GM18861 (cell line): ENCODE data around the gene THSD7B.
"Not testable (repeated sequence)": the region's sequence is repeated elsewhere in the genome, so short reads cannot be mapped to it uniquely, and the experiment has no call there.

Source experiments
- ATAC-seq: cut with Tn5 transposase; IDR thresholded peaks from one replicate; pipeline ENCODE4 v1.9.1; 2021; ENCODE audit not compliant: unreplicated experiment

Gene THSD7B

DNA sequence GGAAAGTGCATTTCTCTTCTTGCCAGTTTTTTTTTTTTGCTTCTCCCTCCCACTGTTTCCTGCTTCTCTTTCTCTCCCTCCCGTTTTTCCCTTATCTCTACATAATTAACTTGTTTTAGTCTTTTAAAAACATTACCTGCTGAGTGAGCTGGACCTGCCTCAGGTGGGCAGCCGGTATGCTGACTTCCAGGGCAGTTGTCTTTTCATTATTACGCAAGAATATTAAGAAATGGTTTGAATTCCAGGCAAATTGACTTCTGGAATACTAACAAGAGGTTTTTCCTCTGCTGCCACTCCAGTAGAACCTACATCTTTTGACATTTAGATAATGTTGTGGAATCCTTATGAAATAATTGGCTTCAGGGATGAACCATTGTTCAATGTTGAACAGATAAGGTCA is 161.8 kb downstream of the THSD7B start:
- no peak for ATAC-seq

DNA sequence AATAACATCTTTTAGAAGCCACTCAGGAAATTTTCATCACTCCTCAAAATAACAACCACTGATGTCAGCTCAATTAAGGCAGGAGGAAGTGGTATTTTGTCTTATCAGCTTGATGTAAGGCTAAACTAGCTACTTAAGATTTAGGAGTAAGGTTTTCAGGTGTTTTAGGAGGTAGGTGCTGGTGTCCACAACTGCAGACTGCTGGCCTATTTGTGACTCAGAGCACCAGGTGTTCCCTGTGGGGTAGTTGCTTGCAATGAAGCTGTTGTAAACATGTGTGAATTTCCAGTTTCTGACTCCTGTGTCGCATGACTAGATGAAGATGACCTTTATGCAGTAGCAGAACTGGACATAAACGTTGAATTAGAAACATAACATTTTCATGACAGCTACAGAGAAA is 164.2 kb downstream of the THSD7B start:
- no peak for ATAC-seq

DNA sequence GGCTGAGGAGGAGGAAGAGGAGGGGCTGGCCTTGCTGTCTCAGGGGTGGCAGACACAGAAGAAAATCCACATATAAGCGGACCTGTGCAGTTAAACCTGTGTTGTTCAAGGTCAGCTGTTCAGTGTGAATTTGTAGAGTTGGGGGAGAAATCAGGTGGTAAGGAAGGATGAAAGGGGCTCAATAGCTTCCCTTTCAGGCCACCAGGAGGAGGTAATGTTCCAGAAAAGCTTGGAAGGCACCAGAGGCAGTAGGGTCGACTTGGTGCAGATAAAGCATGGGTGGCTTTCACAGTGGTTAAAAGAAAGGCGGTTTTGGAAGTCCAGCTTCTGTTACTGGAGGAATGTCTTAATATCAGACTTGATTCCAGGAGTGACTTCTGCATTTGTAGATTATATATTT is 167.4 kb downstream of the THSD7B start:
- ATAC-seq, result no peak

DNA sequence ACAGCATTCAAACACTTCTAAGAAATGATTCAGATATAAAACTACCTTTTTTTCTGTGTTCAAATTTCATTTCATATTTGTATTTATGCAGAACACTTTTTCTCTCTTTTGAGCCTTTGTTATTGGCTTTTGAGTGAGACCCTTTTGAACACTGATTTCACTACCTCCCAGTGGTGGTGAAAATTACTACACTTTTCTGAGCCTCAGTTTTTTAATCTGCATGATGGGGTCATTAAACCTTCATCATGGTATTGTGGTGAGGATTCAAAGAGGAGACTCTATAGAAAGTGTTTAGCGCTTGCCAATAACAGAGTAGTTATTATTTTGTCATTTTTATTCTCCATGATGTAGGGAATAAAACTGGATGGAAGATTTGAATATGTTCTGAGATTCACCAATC is 169.8 kb downstream of the THSD7B start:
- no peak for ATAC-seq

DNA sequence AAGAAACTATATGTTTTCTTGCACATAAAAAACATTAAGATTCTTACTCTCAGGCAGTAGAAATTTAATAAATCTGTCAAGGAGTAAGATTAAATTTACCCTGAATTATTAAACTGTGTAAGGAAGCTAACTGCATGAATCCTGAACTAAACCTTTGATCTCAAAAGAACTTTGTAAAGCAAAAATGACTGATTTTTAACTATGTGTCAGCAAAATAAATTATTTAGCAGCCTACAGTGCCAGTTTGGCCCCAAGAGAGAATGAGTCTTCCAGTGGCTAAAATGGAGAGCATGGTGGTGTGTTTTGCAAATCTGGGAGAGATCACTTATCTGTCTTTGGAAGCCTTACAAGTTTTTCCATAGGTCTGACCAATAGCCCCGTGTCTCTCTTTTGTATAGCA is 190.7 kb downstream of the THSD7B start:
- ATAC-seq, result no peak

DNA sequence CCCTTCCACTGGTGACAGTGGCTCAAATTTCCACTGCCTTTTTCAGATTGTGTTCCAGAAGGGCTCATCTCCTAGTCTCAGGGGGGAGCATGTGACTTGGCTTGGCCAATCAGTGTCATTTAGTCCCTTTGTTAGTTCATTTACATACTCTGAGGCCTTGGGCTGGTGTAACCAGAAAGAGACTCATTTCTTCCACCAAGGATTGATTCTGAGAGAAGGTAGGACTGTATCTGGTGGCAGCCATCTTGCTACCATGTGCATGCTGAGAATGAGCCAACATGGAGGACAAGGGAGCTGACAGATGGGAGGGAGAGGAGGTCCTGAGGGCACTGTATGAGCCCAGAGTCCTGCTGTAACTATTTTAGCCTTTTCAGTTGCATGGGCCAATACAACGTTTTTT is 191.7 kb downstream of the THSD7B start:
- no peak for ATAC-seq

DNA sequence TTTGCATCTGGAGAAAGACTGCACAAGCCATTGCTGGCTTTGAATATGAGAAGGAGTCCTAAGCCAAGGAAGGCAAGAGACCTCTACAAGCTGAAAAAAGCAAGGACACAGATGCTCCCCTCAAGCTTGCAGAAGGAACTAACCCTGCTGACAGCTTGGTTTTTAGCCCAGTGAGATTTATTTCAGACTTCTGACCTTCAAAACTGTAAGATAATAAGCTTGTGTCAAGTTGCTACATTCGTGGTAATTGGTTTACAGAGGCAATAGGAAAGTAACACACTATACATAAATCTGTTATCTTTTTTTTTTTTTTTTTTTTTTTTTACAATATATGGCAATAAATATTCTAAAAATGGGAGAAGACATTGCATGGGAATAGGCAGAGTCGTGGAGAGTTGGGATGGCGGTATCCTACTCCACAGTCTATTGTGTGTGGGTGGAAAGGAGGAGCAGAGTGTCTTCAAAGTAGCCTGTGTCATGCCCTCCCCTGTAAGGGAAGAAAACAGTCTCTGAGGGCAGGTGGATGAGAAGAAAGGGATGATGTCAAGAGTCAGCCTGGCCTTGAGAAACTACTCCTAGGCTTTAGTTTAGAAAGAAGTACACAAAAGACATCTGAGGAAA is 196.9 kb downstream of the THSD7B start:
- no peak for ATAC-seq

DNA sequence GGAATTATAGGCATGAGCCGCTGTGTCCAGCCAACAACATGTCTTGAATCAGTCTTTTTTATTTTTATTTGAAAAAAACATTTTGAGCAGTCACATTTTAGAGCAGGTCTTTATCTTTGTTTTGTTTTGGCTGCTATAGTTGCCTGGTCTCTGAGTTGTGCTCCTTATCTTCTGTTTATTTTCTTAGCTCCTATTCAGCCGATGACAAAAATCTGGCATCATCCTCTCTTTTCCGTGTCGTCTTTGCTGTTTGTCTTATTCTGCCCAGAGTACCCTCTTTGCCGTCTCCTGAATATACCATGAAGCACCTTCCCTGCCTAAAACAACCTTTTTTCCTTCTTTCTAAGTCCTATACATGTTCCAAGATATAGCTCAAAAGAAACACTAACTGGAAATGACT is 201.1 kb downstream of the THSD7B start:
- ATAC-seq, result no peak

DNA sequence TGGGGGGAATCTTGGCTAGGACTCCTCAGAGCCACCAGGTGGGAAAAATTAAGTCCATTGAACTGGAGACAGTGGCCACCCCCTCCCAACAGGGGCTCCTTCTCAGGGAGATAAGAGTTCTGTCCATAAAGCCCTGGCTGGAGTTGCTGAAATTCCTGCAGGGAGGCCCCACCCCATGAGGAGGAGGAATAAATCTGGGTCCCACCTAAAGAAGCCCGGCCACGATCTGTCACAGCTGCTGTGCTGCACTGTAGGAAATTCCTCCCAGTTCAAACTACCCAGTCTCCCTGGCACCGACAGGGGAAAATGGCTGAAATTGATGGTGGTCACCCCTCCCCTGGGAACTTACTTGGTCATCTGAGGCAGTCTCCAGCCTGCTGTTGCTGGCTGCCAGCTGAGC is 215.0 kb downstream of the THSD7B start:
- ATAC-seq, result no peak

DNA sequence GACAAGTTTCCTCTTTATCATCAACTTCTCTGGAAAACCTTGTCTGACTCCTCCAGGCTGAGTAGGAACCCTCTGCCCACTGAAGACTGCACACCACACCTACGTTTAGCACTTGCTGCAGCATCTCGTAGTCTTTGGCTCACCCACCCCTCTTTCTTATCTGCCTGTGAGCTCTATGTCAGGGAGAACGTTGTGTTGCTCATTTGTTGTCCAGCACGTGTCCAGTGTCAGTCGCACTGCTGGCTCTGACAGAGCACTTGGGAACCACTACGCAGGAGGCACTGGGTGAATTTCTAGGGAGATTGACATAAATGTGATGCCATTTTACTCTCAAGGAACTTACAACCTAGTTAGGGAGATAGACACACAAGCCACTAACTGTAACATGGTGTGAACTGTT is 216.3 kb downstream of the THSD7B start:
- not testable (repeated sequence) for ATAC-seq

DNA sequence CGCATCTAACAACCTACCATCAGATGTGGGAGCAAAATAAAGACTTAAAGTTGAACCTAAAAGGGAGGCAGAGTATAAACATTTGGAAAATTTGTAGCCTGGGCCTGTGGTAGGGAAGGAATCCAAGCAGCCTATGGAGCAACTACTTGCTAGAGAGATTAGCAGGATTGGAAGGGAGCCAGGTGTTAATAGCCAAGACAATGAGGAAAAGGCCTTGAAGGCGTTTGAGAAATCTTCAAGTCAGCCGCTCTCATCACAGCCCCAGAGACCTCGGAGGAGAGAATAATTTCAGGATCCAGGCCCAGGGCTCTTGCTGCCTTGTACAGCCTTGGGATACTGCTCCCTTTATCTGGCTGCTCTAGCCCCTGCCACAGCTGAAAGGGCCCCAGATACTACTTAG is 219.7 kb downstream of the THSD7B start:
- no peak for ATAC-seq

DNA sequence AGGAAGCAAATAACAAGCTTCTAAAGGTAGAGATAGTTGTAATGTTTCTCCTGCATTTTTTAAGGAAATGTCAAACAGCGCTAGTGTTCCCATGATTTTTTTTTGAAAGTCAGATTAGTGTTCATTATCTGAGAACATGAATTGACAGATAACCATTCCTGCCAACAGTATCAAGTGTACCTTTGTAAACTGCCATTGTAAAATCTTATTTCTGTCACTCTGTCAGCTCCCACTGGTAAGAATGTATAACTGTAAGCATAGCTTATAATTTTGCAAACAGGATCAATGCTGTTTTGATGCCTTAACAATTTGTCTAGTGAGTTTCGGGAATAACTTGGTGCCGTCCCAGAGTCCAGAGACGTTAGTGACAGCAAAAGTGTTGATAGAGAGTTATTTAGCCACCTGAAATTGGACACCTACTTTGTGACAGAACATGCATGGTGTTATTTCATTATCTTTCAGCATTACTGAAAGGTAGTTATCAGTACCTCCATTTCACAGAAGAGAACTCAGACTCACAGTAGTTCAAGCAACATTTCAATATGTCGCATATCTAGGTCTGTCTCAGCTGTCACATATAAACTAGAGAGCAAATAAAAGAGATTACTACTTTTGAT is 221.4 kb downstream of the THSD7B start:
- no peak for ATAC-seq

DNA sequence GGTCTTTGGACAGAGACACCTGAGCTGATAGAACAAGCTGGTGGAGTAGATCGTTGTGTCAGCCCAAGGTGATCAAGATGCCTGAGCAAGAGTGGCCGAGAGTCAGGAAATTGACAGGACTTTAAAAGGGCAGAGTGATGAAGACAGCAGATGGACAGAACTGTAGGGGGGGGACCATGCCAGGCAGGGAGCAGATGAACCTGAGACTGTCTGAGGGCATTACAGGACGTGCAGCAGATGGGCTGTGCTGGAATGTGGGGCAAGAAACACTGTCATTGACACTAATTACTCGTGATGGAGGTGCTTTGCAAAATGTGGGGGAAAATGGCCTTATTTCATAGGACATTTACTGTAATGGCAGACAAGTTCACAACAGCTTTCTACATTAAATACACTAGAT is 225.0 kb downstream of the THSD7B start:
- no peak for ATAC-seq

DNA sequence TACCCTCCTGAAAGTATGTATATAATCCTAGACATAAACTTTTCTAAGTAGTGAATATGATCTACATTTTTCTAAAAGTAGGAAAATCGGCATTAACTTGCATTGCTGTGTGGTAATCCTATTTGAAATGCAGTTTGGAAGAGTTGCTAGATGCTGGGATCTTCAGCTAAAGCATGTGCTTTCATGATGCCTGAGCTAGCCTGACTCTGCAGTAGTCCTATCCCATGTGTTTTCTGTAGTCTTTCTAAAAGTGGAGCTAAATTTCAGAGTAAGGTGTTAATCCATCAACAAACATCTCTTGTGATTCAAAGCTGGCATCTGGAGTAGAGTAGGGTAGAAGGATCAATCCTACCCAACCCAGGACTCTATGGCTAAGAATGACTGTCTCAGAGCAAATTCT is 229.4 kb downstream of the THSD7B start:
- ATAC-seq, result no peak

DNA sequence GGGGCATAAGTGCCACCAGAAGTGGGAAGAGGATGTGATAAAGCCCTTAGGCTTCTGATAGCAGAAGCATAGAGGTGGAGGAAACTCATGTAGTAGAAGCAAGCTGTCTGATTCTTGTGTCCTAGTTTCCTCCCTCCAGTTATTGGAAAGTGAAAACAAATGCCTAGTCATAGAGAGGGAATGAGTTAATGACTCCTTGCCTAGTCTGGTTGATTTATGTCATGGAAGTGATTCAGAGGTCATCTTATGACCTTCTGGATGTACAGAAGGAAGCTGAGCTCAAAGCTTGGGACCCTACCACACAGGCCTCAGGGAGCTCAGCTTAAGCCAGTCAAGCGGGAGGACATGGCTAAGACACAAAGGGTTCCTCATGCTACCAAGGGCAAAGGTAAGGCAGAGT is 232.2 kb downstream of the THSD7B start:
- no peak for ATAC-seq

DNA sequence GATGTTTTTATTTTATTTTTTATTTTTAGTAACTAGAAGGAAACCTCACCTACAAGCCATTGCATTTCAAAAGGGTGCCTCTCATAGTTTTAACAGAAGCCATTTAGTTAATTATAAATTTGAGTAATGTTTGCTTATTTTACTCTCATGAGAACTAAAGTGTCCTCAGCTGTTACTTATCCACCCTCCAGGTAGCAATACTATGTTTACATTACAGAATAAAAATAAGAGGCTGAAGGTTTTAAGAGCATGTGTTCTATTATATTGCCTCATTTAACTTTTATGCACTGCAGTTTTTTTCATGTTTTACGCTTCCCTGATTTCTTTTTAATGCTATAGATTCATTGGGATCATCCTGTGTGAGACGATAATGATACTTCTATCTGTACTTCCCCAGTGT is 235.5 kb downstream of the THSD7B start:
- ATAC-seq, result no peak

DNA sequence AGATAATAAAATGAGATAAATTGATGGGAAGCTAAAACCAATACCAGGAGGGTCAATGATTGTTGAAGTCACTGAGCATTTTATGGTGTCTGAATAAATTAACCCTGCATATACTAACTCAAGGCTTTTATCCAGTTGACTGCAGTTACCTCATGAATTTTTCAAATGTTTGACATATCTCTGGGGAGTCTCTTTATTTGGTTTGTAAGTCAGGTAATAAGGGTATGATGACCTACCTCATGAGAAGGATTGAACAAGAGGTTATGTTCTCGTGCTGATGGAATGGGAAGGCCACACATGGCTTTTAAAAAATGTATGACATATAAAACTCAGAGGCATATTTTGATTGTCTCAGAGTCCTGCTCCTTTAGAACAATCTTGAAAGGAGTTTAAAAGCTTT is 237.6 kb downstream of the THSD7B start:
- no peak for ATAC-seq

DNA sequence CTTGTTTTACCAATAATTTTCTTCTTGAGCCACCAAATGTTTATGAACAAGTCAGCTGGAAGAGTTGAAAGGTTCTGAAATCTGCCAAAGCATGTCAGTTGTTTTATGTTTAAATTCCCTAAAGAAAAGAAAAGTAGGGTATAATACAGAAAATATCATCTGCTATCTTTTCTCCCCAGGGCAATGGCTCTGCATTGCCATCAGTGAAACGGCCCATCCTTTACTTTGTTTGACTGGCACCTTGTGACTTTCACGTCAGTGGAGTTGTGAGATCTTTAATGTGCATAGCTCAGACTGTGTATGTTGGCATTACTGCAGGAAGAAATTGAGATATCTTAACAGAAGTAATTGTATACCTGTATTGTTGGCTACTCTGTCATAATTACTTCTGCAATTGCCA is 239.9 kb downstream of the THSD7B start:
- ATAC-seq, result no peak

DNA sequence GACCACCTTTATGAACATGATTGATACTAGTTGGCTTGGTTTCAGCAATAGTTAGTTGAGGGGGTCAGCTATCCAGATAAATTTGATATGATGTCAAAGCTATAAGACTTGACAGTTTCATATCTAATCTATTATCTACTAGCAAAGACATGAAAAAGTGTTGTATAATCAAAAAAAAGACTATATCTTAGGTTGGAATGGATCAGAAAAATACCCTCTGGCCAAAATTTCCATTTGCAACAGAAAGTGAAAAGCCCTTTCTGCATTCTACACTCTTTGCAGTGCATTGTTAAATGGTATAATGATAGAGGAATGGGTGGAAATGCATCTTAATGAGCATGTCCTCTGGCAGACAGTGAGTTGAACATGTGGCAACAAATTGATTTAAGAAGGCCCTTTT is 242.6 kb downstream of the THSD7B start:
- no peak for ATAC-seq

DNA sequence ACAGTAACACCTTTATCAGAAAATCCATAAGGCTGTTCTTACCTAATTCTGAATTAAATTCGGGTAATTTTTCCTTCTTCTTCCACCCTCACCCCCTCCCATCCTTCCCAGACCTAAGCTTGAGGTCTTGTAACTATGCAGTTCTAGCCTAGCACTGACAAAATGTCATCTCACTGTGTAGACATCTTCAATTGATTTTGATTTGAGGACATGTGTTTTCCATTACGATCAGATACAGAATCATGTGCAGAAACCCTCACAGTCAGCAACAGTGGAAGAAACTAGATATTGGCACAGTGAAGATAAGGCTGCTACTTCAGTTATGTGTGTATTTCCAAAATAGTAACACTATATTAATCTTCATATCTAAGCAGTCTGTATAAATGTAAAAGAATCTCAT is 244.6 kb downstream of the THSD7B start:
- no peak for ATAC-seq

DNA sequence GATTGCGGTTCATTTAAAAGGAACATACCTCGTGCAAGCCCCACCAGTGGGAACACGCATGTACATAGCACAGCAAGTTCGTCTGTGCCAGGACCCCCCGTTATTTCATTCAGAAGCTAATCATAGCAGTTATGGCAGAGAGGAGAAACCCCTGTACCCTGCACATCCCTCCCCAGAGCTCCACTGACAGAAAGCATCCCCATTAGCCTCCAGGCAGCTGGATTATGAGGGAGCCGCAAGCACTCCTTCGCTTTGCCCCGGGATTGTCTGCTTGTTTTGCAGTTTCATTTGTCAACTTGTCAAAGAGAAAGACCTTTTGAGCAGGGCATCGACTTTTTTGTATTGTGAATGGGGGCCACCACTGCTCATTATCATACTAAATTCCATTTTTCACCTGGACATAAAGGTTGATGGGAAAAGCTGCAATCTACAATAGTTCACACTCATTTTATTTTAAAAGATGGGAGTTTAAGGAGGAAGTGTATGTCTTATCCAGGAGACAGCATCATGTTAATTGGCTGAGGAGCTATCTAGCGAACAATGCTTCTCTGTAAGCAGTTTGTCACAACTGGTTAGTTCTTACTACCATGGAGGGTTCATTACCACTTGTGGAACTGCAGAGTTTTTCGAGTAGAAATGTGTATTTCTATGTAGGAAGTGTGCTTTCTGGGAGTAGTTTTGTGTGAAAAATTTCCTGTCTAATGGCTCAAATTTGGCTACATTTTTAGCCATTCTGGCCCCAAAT is 255.3 kb downstream of the THSD7B start:
- ATAC-seq, result no peak

DNA sequence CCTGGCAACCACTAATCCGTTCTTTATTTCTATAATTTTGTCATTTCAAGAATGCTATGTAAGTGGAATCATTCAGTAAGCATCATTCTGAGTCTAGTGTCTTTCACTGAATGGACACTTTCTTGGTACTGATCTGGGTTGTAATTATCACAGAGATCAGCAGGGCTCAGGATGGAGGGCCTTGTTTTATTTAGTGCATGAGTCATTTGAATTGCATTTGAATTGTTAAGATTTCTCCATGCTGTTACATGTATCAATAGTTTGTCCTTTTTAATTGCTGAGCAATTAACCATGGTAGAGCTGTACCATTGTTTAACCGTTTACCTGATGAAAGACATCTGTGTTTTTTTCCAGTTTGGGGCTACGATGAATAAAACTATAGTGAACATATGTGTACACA is 256.4 kb downstream of the THSD7B start:
- no peak for ATAC-seq

DNA sequence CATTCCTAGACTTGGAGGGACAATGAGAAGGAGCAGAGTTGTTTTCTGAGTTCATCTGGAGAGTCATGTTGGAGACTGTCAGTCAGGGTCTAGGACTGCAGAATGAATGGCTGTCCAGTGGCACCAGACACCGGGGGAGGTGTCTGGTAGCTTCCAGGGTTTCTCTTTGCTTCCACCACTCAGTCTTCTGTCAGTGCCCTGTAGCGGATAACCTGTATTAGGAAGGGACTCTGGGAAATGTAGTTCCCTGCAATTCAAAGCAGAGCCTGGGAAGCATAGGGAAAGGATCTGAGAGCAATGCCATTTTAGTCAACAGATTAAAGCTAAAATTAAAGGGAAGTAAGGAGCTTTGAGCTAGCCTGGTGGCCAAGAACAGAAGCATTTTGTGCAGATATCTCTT is 257.9 kb downstream of the THSD7B start:
- no peak for ATAC-seq
